ENCODE data around the gene SFTA2.

Gene SFTA2

GRCh38 chr6:30889921-30890645, 41.9 kb downstream of the SFTA2 start:
- no peak for DNase-seq

- no peak for DNase-seq
These were observed 42.5 kb downstream of the SFTA2 start for GRCh38 chr6:30889496-30889885.

- no peak for DNase-seq
These were observed 43.0 kb downstream of the SFTA2 start for GRCh38 chr6:30888816-30889495.

- DNase-seq: peak; percentile 63
These were observed 43.8 kb downstream of the SFTA2 start for GRCh38 chr6:30887901-30888815.

- no peak for DNase-seq
These were observed 45.1 kb downstream of the SFTA2 start for GRCh38 chr6:30886897-30887255.

- peak; percentile 83 for DNase-seq
These were observed 45.7 kb downstream of the SFTA2 start for GRCh38 chr6:30885999-30886896.

- DNase-seq: no peak
These were observed 46.4 kb downstream of the SFTA2 start for GRCh38 chr6:30885481-30885998.

- DNase-seq: peak; percentile 49
These were observed 47.2 kb downstream of the SFTA2 start for GRCh38 chr6:30884521-30885480.

GRCh38 chr6:30883685-30884520, 48.1 kb downstream of the SFTA2 start, which contains the start of gene DDR1:
Gene DDR1 (plus strand): TSS chr6:30884519. CDS start chr6:30888730, 4,211 bp downstream.
- peak; percentile 75 for DNase-seq

GRCh38 chr6:30882759-30883684, 48.9 kb downstream of the SFTA2 start:
- DNase-seq: no peak

- DNase-seq: peak; percentile 51
These were observed 49.7 kb downstream of the SFTA2 start for GRCh38 chr6:30882204-30882758.

GRCh38 chr6:30881392-30882203, 50.4 kb downstream of the SFTA2 start:
- DNase-seq: peak; percentile 65
